ENCODE data around the gene RNU11. TPM values are rescaled to one million over a fixed set of nuclear protein-coding genes. Genes with fewer than 3 reads are reported as not detected.

The RNU11 gene
- total and polyA plus RNA-seq, 2 donors (not counting 3 experiments of a cell fraction or from before 2014, with no cell fraction given) = not detected

DNA sequence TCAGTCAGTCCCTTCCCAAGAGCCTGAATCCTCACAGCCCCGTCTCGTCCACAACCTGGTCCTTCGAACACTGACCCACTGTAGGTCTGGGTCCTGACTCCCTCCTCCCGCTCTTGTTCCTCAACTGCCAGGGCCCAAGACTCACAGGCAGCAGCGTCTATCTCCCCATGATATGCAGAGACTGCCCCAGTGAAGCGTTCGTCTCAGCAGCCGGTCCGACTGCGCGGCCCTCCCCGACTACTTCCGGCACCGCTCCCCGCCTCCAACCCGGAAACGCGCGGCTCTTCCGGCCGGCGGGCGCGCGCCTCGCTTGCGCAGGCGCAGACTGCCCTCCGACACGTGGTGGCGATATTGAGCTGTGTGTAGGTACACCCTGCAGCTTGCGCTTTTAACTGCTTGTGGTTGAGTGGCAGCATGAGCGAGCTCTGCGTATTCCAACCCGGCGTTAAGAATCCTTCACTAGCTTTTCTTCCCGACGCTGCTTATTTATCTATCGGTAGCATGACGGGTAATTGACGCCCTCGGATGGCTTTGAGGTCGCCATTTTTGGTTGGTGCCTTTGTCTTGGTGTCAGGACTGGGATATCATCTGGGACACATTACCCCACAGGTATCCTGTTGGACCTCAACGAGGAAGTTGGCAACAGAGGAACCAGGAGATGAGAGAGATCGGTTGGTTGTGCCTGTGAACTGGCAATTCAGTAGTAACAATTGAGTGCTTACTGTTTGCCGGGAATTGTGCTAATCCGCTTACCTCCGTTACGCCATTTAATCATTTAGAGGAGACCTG is 5.4 kb upstream of the RNU11 start, which contains the start of gene TAF12:
Gene TAF12, minus strand, starts transcription at position 221 of the 789 bp plus-strand sequence. CDS start 20,986 bp downstream, outside the sequence.
- peak; percentile 100 for TF ChIP-seq POLR2A (IDR thresholded peaks at IDR 0.05; ENCODE audit: low read depth, low read length)
- peak; percentile 95 for TF ChIP-seq MYC (IDR thresholded peaks at IDR 0.05; ENCODE audit: low read depth, low read length)
- no peak for TF ChIP-seq FOS (IDR thresholded peaks at IDR 0.05; ENCODE audit: borderline replicate concordance, insufficient read depth, low read length)
- TF ChIP-seq EZH2 (IDR thresholded peaks at IDR 0.05; ENCODE audit: borderline replicate concordance, low read depth, low read length, severe bottlenecking) = no peak
- TF ChIP-seq POLR2AphosphoS5 (IDR thresholded peaks at IDR 0.05; ENCODE audit: insufficient read depth, low read depth, low read length) = peak; percentile 98
- no peak for TF ChIP-seq JUN (IDR thresholded peaks at IDR 0.05; ENCODE audit: borderline replicate concordance, insufficient read depth, insufficient read length, low read depth)
- TF ChIP-seq CTCF (IDR thresholded peaks at IDR 0.05; ENCODE audit: extremely low read depth in 1 of 2, insufficient read depth in 1 of 2, low read depth in 1 of 2, low read length in 2 of 2) = peak in 1 of 2 donors; percentile 48
- TF ChIP-seq MAX (IDR thresholded peaks at IDR 0.05; ENCODE audit: insufficient read depth, insufficient read length) = peak; percentile 96
- no peak for TF ChIP-seq GATA2 (IDR thresholded peaks at IDR 0.05; ENCODE audit: insufficient read depth, insufficient read length, low read depth, low read length)
- Histone ChIP-seq H3K9me3 (replicated peaks; ENCODE audit: control insufficient read depth, insufficient read depth, low read length) (no peaks in the 10 kb centered on the region), H3K27me3 (ENCODE audit: control insufficient read depth in 2 of 2, insufficient read depth in 2 of 2, low read length in 2 of 2) (no peaks in the 10 kb centered on the region), H4K20me1 (replicated peaks; ENCODE audit: control insufficient read depth, extremely low read depth, insufficient read depth, low read length) (no peaks in the 10 kb centered on the region), H3K9me1 (replicated peaks; ENCODE audit: control insufficient read depth, extremely low read depth, insufficient read depth, low read length) (no peaks in the 10 kb centered on the region), H3K36me3 (ENCODE audit: control insufficient read depth in 2 of 2, extremely low read depth in 1 of 2, insufficient read depth in 2 of 2, low read length in 2 of 2) (no peaks in the 10 kb centered on the region), H3K27ac (ENCODE audit: insufficient read depth, low read depth, low read length) (peak within 1 kb of the TSS; percentile 91), H2AFZ (ENCODE audit: low read depth, low read length) (peak within 1 kb of the TSS; percentile 88), H3K9ac (replicated peaks; ENCODE audit: extremely low read depth, insufficient read depth, low read length) (peak within 1 kb of the TSS; percentile 95), H3K79me2 (ENCODE audit: control insufficient read depth, insufficient read depth, low read length) (peaks cover 7% of the 10 kb centered on the region), H3K4me3 (replicated peaks in 1 of 3; ENCODE audit: insufficient read depth in 1 of 3, low read depth in 1 of 3, low read length in 3 of 3) (peak within 1 kb of the TSS; percentile 70 to 89 (median 82)), H3K4me1 (ENCODE audit: control insufficient read depth, extremely low read depth, insufficient read depth, low read length) (peaks cover 20% of the 10 kb centered on the region), H3K4me2 (ENCODE audit: insufficient read depth, low read length) (peak within 1 kb of the TSS; percentile 97)
- CTCF ChIA-PET = interaction anchor here (0.6 to 2.8 kb wide), 14 partner anchors 8 to 974 kb away, joined by 3 to 11 read pairs (median 5); partner anchors contain the start of genes GMEB1 and YTHDF2
- POLR2A ChIA-PET = interaction anchor here (0.5 to 1.5 kb wide), 11 partner anchors 10 to 409 kb away, joined by 3 to 11 read pairs (median 4); partner anchors contain the start of genes GMEB1, RCC1 and YTHDF2
- dilution Hi-C loops (cut with MboI; ENCODE audit: extremely low pct_ligation_motif_present, low sequenced_read_pairs) (no loop called here), intact Hi-C loops (cut with micrococcal nuclease) (loop anchor here (1.0 to 5.0 kb wide), 4 partner anchors 62 to 559 kb away; partner anchors contain the start of gene SRSF4)
- TSS peak; percentile 98 for BruUV-seq (replicated peaks)
- DNase-seq (ENCODE audit: low read depth, low spot score) (peak; percentile 98), FAIRE-seq (peak; percentile 87)
